ENCODE data around the gene NDUFA7.
"Not testable (repeated sequence)": the region's sequence is repeated elsewhere in the genome, so short reads cannot be mapped to it uniquely, and the experiment has no call there.

GRCh38 chr19:8291337-8291736 is 29.8 kb downstream of the NDUFA7 start:
- TF ChIP-seq, protein P1, sequence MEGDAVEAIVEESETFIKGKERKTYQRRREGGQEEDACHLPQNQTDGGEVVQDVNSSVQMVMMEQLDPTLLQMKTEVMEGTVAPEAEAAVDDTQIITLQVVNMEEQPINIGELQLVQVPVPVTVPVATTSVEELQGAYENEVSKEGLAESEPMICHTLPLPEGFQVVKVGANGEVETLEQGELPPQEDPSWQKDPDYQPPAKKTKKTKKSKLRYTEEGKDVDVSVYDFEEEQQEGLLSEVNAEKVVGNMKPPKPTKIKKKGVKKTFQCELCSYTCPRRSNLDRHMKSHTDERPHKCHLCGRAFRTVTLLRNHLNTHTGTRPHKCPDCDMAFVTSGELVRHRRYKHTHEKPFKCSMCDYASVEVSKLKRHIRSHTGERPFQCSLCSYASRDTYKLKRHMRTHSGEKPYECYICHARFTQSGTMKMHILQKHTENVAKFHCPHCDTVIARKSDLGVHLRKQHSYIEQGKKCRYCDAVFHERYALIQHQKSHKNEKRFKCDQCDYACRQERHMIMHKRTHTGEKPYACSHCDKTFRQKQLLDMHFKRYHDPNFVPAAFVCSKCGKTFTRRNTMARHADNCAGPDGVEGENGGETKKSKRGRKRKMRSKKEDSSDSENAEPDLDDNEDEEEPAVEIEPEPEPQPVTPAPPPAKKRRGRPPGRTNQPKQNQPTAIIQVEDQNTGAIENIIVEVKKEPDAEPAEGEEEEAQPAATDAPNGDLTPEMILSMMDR (IDR thresholded peaks at IDR 0.05) = not testable (repeated sequence)
- not testable (repeated sequence) for TF ChIP-seq POLR2A (IDR thresholded peaks at IDR 0.05)

Measured in adrenal gland (tissue), 5 donors.